Measurements from ENCODE around the gene BMP7. TPM values are rescaled to one million over a fixed set of nuclear protein-coding genes. Genes with fewer than 3 reads are reported as not detected.
"Not testable (repeated sequence)": the region's sequence is repeated elsewhere in the genome, so short reads cannot be mapped to it uniquely, and the experiment has no call there.

BMP7 gene
- total RNA-seq, 2 experiments from 2014 or later, result not detected

DNA sequence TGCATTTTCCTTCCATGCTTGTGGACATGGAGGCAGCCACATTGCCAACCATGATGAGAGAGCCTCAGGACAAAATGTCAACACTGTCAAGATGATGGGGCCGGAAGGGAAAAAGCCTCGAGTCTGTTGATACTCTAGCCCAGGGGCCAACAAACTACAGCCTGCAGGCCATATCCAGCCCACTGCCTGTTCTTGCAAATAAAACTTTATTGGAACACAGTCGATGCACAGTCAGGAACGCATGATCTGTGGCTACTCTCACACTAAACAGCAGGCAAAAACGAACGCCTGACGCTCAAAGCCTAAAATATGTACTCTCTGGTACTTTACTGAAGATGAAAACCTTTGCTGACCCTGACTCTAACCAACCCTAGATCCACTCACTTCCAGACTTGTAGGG, 72.3 kb downstream of the BMP7 start:
- H3K4me3 Mint-ChIP-seq, result no peak overlapping the region
- DNase-seq (no peak), ATAC-seq (ENCODE audit: low read depth) (no peak)
- POLR2A ChIA-PET, result no interaction called here
- H3K9me3 Mint-ChIP-seq, result no peaks in the 10 kb centered on the region
- no peaks in the 10 kb centered on the region for H3K4me1 Mint-ChIP-seq
- no peak overlapping the region for H3K27ac Mint-ChIP-seq
- H3K36me3 Mint-ChIP-seq, result no peaks in the 10 kb centered on the region
- H3K27me3 Mint-ChIP-seq, result no peaks in the 10 kb centered on the region

DNA sequence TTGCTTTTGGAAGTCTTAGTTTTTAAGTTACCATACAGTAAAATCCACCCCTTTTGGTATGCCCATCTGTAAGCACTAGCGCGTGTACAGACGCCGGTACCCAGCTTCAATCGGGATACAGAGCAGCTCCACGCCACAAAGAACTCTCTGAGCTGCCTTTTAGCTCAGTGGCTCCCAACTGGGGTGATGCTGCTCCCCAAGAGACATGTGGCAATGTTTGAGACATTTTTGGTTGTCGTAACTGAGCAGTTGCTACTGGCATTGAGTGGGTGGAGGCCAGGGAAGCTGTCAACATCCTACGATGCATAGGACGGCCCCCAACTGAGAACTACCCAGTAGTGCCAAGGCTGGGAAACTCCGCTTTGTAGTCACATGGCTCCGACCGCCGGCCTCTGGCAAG, 73.3 kb downstream of the BMP7 start:
- Mint-ChIP-seq H3K4me3 (no peak overlapping the region), H3K36me3 (no peaks in the 10 kb centered on the region), H3K27ac (no peak overlapping the region), H3K9me3 (no peaks in the 10 kb centered on the region), H3K27me3 (no peaks in the 10 kb centered on the region), H3K4me1 (no peaks in the 10 kb centered on the region)
- POLR2A ChIA-PET, result no interaction called here
- ATAC-seq (ENCODE audit: low read depth) (no peak), DNase-seq (no peak)

DNA sequence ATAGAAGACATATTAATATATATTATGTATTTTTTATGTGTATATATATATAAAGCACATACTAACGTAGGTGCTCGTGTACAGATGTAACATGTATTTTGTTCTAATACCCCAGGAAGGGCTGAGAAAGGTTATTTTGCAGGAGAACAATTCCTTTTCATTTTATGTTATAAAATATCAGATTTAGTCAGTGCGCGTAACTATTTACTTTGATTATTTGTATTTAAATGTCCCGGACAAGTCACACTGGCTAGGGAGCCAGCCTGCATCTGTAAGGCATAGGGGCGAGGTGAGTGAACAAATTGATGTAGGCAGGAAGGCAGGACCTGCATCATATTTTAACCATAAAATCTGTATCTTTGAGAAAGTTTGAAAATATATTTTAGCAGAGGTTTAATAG, 74.1 kb downstream of the BMP7 start:
- Mint-ChIP-seq H3K27ac (no peak overlapping the region), H3K27me3 (no peaks in the 10 kb centered on the region), H3K4me1 (no peaks in the 10 kb centered on the region), H3K9me3 (no peaks in the 10 kb centered on the region), H3K4me3 (no peak overlapping the region), H3K36me3 (no peaks in the 10 kb centered on the region)
- no peak for ATAC-seq (ENCODE audit: low read depth)
- POLR2A ChIA-PET, result no interaction called here
- no peak for DNase-seq

DNA sequence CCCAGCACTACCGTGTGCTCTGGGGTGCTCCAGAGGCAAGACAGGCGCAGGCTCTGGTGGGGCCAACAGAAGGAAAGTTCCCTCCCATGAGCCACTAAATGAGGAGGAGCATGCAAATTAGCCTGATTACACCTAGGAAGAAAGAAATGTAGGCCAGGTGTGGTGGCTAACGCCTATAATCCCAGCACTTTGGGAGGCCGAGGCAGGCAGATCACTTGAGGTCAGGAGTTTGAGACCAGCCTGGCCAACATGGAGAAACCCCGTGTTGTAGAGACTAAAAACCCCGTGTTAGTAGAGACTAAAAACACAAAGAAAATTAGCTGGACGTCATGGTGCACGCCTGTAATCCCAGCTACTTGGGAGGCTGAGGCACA, 75.2 kb downstream of the BMP7 start:
- H3K27me3 Mint-ChIP-seq; DNase-seq; H3K4me3 Mint-ChIP-seq; H3K4me1 Mint-ChIP-seq; POLR2A ChIA-PET; H3K36me3 Mint-ChIP-seq; H3K9me3 Mint-ChIP-seq; H3K27ac Mint-ChIP-seq; ATAC-seq (ENCODE audit: low read depth): not testable (repeated sequence)

DNA sequence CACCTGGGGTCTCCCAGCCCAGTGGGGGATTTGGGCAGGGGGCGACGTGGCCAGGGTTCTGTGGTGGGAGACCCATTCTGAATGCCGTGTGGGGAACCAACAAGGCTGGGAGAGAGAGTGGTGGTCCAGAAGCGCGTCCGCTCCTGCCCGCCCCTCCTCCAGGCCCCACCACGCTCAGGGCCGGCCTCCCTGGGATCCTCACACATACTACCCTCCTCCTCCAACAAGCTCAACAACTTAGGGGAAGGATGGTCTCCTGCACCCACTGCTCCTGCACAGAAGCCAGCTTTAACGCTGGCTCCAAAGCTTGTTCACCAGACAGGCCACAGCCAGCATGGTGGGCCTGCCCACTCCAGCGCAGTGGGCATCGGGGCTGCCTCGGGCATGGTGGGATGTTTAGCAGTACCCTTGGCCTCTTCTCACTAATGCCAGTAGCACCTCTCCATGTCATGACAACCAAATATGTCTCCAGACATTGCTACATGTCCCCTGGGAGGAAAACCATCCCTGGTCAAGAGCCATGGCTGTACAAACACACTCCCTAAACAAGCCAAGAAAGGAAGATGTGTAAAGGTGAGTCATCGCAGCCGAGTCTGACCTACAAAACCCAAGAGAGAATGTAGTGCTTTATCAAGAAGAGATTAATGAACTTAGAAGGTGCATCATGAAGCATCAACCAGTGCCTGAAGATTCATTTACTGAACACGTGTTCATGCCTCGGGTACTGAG, 75.7 kb downstream of the BMP7 start:
- H3K27me3 Mint-ChIP-seq, result no peaks in the 10 kb centered on the region
- no peaks in the 10 kb centered on the region for H3K9me3 Mint-ChIP-seq
- H3K4me1 Mint-ChIP-seq, result no peaks in the 10 kb centered on the region
- DNase-seq, result no peak
- POLR2A ChIA-PET, result no interaction called here
- ATAC-seq (ENCODE audit: low read depth), result no peak
- H3K4me3 Mint-ChIP-seq, result no peak overlapping the region
- no peak overlapping the region for H3K27ac Mint-ChIP-seq
- no peaks in the 10 kb centered on the region for H3K36me3 Mint-ChIP-seq

DNA sequence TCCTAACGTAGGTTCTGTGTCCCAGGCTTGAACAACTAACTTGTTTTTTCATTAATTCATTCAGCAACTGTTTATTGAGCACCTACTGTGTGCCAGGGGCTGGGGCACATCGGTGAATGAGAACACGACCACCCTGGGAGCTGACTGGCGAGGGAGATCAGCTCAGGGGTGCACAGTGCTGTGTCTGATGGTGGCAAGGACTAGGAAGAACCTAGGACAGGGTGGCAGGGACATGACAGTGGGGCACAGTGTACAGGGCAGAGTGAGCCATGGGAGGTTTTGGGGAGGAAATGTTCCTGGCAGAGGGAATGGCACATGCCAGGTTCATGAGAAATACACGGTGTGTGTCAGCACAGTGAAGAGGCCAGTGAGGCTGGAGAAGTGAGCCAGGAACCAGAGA, 76.7 kb downstream of the BMP7 start:
- no peaks in the 10 kb centered on the region for H3K9me3 Mint-ChIP-seq
- H3K4me3 Mint-ChIP-seq, result no peak overlapping the region
- no peak overlapping the region for H3K27ac Mint-ChIP-seq
- no peaks in the 10 kb centered on the region for H3K4me1 Mint-ChIP-seq
- no peak for DNase-seq
- ATAC-seq (ENCODE audit: low read depth), result no peak
- no peaks in the 10 kb centered on the region for H3K27me3 Mint-ChIP-seq
- POLR2A ChIA-PET, result no interaction called here
- no peaks in the 10 kb centered on the region for H3K36me3 Mint-ChIP-seq

DNA sequence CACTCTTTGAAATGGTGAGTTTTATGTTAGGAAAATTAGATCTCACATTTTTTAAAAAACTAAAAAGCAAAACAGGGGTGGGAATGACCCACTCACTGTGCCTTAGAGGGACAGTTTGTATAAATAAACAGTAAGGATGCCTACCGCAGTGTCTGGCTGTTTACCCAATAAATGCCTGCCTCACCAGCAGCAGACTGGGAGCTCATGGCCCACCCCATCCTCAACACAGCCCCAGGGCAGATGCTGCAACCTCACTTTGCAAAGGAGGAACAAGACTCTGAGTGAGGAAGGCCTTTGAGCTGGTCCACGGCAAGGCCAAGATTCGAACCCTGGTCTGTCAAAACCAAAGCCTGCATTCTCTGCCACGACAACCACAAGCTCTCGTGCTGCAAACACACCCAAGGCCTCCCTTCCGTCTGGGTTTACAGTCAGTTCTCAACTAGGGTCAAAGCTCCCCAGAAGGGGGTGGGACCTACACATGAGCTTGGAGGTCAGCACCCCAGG, 77.8 kb downstream of the BMP7 start:
- POLR2A ChIA-PET, result no interaction called here
- no peaks in the 10 kb centered on the region for H3K27me3 Mint-ChIP-seq
- H3K4me3 Mint-ChIP-seq, result no peak overlapping the region
- ATAC-seq (ENCODE audit: low read depth), result no peak
- no peaks in the 10 kb centered on the region for H3K36me3 Mint-ChIP-seq
- H3K4me1 Mint-ChIP-seq, result no peaks in the 10 kb centered on the region
- no peak overlapping the region for H3K27ac Mint-ChIP-seq
- no peaks in the 10 kb centered on the region for H3K9me3 Mint-ChIP-seq
- DNase-seq, result no peak

DNA sequence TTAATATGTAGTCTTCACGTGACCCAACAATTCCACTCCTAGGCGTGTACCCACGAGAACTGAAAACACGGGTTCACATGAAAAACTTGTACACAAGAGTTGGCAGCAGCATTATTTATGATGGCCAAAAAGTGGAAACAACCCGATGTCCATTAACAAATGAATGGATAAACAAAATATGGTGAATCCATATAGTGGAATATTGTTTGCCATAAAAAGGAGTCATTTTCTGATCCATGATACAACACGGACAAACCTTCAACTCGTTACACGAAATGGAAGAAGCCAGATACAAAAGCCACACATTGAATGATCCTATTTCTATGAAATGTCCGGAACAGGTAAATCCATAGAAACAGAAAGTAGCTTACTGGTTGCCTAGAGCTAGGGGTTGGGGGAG, 78.4 kb downstream of the BMP7 start:
- POLR2A ChIA-PET, result no interaction called here
- Mint-ChIP-seq H3K9me3 (no peaks in the 10 kb centered on the region), H3K36me3 (no peaks in the 10 kb centered on the region), H3K27me3 (peaks cover 3% of the 10 kb centered on the region), H3K4me3 (no peak overlapping the region), H3K4me1 (no peaks in the 10 kb centered on the region), H3K27ac (no peak overlapping the region)
- no peak for DNase-seq
- ATAC-seq (ENCODE audit: low read depth), result no peak

DNA sequence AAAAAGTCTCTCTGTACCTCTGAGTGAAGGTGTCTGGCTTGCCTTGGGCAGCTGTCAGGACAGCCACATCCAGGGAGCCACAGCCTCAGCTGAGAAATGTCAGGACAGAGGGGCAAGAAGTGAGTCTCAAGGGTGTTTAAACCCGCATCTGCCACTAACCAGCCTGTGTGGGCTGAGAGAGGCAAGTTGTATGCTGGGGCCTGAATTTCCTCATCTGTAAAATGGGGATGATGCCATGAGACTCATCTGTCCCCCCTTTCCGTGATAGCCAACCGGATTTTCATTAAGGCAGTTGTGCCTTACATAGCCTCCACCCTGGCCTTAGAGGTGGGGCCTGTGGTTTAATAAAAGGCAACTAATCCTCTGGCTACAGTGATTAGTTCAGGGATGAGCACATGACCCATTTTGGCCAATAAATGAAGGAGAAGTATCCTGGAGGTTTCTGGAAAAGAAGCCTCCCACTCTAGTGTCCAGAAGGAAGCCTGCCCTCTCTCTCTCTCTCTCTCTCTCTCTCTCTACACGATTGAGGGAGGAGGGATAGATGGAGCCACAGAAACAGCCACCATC, 79.3 kb downstream of the BMP7 start:
- ATAC-seq (ENCODE audit: low read depth), result no peak

DNA sequence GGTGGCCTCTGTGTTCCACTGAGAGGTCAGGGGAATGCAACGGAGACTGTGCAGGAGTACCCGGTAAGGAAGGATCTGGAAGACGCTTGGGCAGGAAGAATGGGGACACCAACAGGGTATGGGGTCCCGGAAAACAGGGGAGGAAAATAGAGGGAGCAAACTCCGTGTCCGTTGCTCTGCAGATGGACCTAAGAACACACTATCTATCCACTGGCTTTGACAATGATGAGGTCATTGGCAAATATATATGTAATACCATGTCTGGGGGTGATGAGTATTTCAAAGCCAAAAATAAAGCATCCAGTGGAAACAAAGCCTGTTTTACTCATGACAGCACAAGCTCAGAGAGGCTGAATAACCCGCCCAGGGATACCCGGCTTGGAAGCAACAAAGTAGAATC, 80.2 kb downstream of the BMP7 start:
- Mint-ChIP-seq H3K36me3 (no peaks in the 10 kb centered on the region), H3K4me3 (no peak overlapping the region), H3K4me1 (no peaks in the 10 kb centered on the region), H3K27ac (no peak overlapping the region), H3K27me3 (peaks cover 3% of the 10 kb centered on the region), H3K9me3 (no peaks in the 10 kb centered on the region)
- no peak for DNase-seq
- POLR2A ChIA-PET, result no interaction called here
- ATAC-seq (ENCODE audit: low read depth), result no peak

More for the DNA sequence above, 79.3 kb downstream of the BMP7 start:
- Mint-ChIP-seq H3K27ac (no peak overlapping the region), H3K9me3 (no peaks in the 10 kb centered on the region), H3K4me1 (no peaks in the 10 kb centered on the region), H3K36me3 (no peaks in the 10 kb centered on the region), H3K27me3 (peaks cover 3% of the 10 kb centered on the region), H3K4me3 (no peak overlapping the region)
- no peak for DNase-seq
- POLR2A ChIA-PET, result no interaction called here

DNA sequence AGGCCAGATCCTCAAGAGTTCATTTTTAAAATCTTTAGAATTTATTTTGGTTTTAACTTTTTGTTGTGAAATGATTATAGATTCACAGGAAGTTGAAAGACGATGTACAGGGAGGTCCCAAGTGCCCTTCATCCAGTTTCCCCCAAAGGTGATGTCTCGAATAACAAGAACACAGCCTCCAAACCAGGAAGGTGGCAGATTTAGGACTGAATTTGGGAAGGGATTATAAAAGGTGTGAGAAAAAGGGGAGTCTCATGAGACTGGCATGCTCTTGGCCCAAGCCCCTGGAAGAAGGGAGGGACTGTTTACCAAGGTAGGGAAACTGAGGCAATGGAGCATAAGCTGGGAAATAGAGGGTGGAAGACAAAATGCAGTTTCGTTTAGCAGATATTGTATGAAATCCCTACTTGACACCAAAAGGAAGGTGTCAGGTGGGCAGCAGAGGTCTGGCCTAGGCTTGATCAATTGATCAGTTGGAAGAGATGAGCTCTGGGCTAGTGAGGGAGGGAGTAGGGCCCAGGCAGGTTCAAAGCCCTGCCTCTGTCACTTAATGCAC, 81.2 kb downstream of the BMP7 start:
- Mint-ChIP-seq H3K27me3 (peaks cover 3% of the 10 kb centered on the region), H3K4me1 (no peaks in the 10 kb centered on the region), H3K9me3 (no peaks in the 10 kb centered on the region), H3K36me3 (no peaks in the 10 kb centered on the region), H3K27ac (no peak overlapping the region), H3K4me3 (no peak overlapping the region)
- POLR2A ChIA-PET, result no interaction called here
- ATAC-seq (ENCODE audit: low read depth) (no peak), DNase-seq (no peak)

DNA sequence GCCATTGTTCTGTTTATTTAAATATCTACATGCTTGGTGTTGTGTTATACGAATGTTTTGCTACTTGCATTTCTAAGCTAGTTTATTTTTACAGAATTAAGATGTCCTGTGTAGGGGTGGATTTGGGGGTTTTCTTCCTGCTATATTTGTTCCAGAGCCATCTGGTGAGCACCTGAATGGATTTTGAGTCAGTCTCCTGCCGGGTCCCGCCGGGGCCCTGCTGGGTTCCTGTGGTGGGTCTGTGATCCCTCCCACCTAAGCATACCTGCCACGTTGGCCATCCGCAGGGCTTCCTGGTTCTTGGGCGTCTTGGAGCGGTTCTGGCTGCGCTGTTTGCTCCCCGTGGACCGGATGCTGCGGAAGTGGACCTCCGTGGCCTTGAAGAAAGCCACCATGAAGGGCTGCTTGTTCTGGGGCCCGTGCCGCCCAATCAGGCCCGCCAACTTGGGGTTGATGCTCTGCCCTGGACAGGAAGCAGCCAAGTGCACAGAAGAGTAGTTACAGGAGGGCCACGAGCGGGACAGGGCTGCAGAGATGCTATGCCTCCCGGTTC, 82.9 kb downstream of the BMP7 start:
- POLR2A ChIA-PET, result no interaction called here
- peaks cover 6% of the 10 kb centered on the region for H3K27me3 Mint-ChIP-seq
- H3K36me3 Mint-ChIP-seq, result no peaks in the 10 kb centered on the region
- no peak overlapping the region for H3K27ac Mint-ChIP-seq
- DNase-seq (no peak), ATAC-seq (ENCODE audit: low read depth) (no peak)
- H3K4me3 Mint-ChIP-seq, result no peak overlapping the region
- H3K4me1 Mint-ChIP-seq, result no peaks in the 10 kb centered on the region
- no peaks in the 10 kb centered on the region for H3K9me3 Mint-ChIP-seq

DNA sequence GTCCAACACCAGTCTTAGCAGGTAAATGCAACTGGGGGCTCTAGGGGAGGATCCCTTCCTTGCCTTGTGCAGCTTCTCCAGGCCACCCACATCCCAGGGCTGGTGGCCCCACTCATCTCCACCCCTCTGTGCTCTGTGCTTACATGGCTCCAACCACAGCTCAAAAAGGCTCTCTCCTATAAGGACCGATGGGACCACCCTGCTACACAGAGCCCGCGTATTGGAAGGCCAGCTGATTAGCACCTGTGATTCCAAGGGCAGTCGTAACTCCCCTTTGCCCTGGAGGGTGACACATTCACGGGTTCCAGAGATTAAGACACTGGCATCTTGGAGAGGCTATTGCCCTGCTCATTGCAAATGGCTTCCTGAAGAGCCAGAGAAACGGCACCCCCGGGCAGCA, 84.8 kb downstream of the BMP7 start:
- no peaks in the 10 kb centered on the region for H3K9me3 Mint-ChIP-seq
- H3K27ac Mint-ChIP-seq, result no peak overlapping the region
- no peaks in the 10 kb centered on the region for H3K36me3 Mint-ChIP-seq
- H3K4me3 Mint-ChIP-seq, result no peak overlapping the region
- POLR2A ChIA-PET, result no interaction called here
- H3K27me3 Mint-ChIP-seq, result peaks cover 6% of the 10 kb centered on the region
- H3K4me1 Mint-ChIP-seq, result no peaks in the 10 kb centered on the region
- DNase-seq, result no peak
- ATAC-seq (ENCODE audit: low read depth), result no peak

DNA sequence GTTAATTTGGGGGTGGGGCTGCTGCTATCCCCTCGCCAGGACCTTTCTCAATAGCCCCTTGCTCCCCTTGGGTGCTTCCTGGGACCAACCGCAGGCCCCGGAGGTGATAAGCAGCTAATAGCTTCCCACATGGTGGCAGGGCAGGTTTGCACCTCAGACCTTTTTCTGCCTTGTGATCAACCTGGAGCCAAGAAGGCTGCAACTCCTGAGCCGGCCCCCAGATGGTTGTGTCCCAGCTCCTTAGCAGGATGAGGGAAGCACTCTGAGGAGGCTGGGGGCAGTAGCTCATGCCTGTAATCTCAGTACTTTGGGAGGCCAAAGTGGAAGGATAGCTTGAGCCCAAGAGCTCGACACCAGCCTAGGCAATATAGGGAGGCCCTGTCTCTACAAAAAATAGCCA, 85.5 kb downstream of the BMP7 start:
- Mint-ChIP-seq H3K4me3 (no peak overlapping the region), H3K36me3 (no peaks in the 10 kb centered on the region), H3K27me3 (peaks cover 6% of the 10 kb centered on the region), H3K9me3 (no peaks in the 10 kb centered on the region), H3K27ac (no peak overlapping the region), H3K4me1 (no peaks in the 10 kb centered on the region)
- DNase-seq, result no peak
- no peak for ATAC-seq (ENCODE audit: low read depth)
- POLR2A ChIA-PET, result no interaction called here
